Chondrocyte (in vitro differentiated cells): ENCODE data around the gene KLHL8. TPM values are rescaled to one million over a fixed set of nuclear protein-coding genes. Genes with fewer than 3 reads are reported as not detected.

Source experiments
- DNase-seq: peaks from one replicate; pipeline ENCODE4 v3.0.0; 2021; ENCODE audit warnings: mixed read lengths, low spot score
- H3K27ac Mint-ChIP-seq: one replicate; pipeline ENCODE4 v1.8.0; 2021; ENCODE audit warnings: mild to moderate bottlenecking, moderate library complexity, mixed read lengths; ENCODE audit not compliant: unreplicated experiment
- H3K27me3 Mint-ChIP-seq: 2 replicates; pipeline ENCODE4 v1.8.0; 2021; ENCODE audit warnings: low read depth, mixed read lengths
- H3K36me3 Mint-ChIP-seq: 2 replicates; pipeline ENCODE4 v1.8.0; 2021; ENCODE audit warnings: low read depth, mixed read lengths
- H3K4me1 Mint-ChIP-seq: 2 replicates; pipeline ENCODE4 v1.8.0; 2021; ENCODE audit warnings: low read depth, mild to moderate bottlenecking, mixed read lengths
- H3K4me3 Mint-ChIP-seq: one replicate; pipeline ENCODE4 v1.8.0; 2021; ENCODE audit warnings: mild to moderate bottlenecking, moderate library complexity, mixed read lengths; ENCODE audit not compliant: unreplicated experiment
- H3K9me3 Mint-ChIP-seq: 2 replicates; pipeline ENCODE4 v1.8.0; 2021; ENCODE audit warnings: low read depth, mixed read lengths
- total RNA-seq: library from RNA; stranded (reverse); gene quantifications from 3 replicates; pipeline ENCODE4 v1.2.1, GENCODE V29; 2021
- TF ChIP-seq, protein P1 (sequence below): fragments of 200-600 bp; sonication (generic); IDR thresholded peaks from 2 replicates; pipeline ENCODE4 v1.5.0; 2021; ENCODE audit warnings: antibody characterized with exemption, mild to moderate bottlenecking, moderate library complexity

The KLHL8 gene
- total RNA-seq, 1 donor from 2014 or later: 9.1 TPM

DNA sequence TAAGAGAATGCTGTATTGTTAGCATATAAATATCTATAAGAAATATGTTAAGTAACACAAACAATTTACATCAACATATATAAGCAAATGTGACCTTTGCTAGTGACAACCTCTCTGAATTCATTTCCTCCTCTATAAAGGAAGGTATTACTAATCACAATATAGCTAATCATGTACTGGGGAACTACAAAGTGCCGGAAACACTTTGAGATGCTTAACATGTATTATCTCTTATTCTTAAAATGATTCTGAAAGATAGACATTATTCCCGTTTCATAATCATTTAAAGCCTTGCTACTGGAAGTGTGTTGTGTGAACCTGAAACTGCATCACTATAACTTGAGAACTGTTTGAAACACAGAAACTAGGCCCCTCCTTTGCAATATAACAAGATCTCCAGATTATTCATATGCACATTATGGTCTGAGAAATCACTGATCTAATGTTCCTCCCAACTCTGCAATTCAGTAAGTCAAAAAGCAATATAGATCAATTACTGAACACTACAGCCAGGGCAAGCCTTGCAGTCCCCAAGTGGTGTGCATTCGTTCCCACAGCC, 54.0 kb downstream of the KLHL8 start:
- DNase-seq: no peak
- peaks cover 7% of the 10 kb centered on the region for H3K36me3 Mint-ChIP-seq
- H3K9me3 Mint-ChIP-seq: no peaks in the 10 kb centered on the region
- H3K27ac Mint-ChIP-seq: no peak overlapping the region
- no peaks in the 10 kb centered on the region for H3K27me3 Mint-ChIP-seq
- TF ChIP-seq, protein P1, sequence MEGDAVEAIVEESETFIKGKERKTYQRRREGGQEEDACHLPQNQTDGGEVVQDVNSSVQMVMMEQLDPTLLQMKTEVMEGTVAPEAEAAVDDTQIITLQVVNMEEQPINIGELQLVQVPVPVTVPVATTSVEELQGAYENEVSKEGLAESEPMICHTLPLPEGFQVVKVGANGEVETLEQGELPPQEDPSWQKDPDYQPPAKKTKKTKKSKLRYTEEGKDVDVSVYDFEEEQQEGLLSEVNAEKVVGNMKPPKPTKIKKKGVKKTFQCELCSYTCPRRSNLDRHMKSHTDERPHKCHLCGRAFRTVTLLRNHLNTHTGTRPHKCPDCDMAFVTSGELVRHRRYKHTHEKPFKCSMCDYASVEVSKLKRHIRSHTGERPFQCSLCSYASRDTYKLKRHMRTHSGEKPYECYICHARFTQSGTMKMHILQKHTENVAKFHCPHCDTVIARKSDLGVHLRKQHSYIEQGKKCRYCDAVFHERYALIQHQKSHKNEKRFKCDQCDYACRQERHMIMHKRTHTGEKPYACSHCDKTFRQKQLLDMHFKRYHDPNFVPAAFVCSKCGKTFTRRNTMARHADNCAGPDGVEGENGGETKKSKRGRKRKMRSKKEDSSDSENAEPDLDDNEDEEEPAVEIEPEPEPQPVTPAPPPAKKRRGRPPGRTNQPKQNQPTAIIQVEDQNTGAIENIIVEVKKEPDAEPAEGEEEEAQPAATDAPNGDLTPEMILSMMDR: no peak
- H3K4me1 Mint-ChIP-seq: no peaks in the 10 kb centered on the region
- H3K4me3 Mint-ChIP-seq: no peak overlapping the region

DNA sequence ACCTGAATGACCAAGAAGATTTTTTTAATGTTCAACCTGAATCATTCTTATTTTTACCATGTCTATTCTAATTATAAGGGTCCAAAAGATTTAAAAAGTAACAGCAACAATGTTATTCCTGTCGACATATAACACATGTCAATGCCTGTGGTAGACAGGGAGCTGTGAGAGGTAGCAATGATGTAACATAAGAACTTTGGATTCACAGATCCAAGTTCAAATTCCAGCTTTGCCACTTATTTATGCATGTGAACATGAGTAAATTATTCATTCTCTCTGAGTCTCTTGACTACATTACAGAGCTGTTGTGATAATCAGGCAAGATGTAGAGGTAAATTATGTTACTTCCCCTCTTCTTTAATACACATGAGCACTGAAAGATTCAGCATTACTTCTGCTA, 54.5 kb downstream of the KLHL8 start:
- Mint-ChIP-seq H3K9me3 (no peaks in the 10 kb centered on the region), H3K4me1 (no peaks in the 10 kb centered on the region), H3K27ac (no peak overlapping the region), H3K4me3 (no peak overlapping the region), H3K27me3 (no peaks in the 10 kb centered on the region), H3K36me3 (peaks cover 7% of the 10 kb centered on the region)
- DNase-seq: no peak
- TF ChIP-seq, protein P1: no peak

DNA sequence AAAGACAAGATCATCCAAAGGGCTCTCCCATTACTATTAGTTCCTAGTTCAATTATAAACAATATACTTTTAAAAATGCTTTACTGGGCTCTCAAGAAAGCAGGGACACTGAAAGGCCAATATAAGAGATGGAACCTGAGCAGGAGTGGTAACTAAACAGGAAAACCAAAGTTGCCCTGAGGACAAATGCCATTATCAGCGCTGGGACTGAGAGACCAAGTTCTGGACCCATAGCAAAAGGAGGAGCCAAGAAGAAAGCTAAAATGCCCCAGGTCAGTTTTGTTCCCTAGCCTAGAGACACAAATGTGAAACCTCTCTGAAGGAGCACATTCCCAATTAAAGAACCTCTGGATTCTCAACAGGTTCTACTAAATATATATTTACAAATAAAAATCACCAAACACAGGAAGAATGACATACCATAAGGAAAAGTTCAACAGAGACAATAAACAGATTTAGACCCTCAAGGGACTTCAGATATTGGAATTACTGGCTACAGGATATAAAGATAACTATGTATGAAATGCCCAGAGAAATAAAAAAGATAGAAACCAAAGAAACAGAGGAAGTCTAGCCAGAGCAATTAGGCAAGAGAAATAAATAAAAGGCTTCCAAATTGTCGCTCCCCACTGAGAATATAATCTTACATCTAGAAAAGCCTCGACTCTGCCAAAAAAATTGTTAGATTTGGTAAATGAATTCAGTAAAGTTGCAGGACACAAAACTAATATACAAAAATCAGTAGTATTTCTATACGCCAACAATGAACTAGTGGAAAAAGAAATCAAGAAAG, 67.1 kb downstream of the KLHL8 start:
- H3K27ac Mint-ChIP-seq: no peak overlapping the region
- H3K36me3 Mint-ChIP-seq: no peaks in the 10 kb centered on the region
- no peak for DNase-seq
- H3K4me1 Mint-ChIP-seq: peaks cover 11% of the 10 kb centered on the region
- no peaks in the 10 kb centered on the region for H3K27me3 Mint-ChIP-seq
- TF ChIP-seq, protein P1: no peak
- no peaks in the 10 kb centered on the region for H3K9me3 Mint-ChIP-seq
- no peak overlapping the region for H3K4me3 Mint-ChIP-seq

DNA sequence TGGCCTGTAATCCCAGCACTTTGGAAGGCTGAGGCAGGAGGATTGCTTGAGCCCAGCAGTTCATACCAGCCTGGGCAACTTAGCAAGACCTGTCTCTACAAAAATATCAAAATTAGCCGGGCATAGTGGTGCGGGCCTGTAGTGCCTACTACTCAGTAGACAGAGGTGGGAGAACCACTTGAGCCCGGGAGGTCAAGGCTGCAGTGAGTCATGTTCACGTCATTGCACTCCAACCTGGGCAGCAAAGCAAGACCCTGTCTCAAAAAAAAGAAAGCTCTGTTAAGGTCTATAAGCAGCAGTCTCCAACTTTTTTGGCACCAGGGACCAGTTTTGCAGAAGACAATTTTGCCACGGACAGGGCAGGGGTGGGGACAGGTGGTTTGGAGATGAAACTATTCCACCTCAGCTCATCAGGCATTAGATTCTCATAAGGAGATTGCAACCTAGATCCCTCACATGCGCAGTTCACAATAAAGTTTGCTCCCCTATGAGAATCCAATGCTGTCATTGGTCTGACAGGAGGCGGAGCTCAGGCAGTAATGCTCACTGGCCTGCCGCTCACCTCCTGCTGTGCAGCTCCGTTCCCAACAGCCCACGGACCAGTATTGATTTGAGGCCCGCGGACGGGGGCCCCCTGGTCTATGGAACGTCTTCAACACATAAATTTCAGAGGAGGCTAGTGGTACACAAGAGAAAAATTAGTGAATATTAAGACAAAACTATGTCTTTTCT, 67.9 kb downstream of the KLHL8 start:
- no peaks in the 10 kb centered on the region for H3K9me3 Mint-ChIP-seq
- no peak overlapping the region for H3K27ac Mint-ChIP-seq
- no peaks in the 10 kb centered on the region for H3K36me3 Mint-ChIP-seq
- no peaks in the 10 kb centered on the region for H3K27me3 Mint-ChIP-seq
- H3K4me3 Mint-ChIP-seq: no peak overlapping the region
- H3K4me1 Mint-ChIP-seq: peaks cover 11% of the 10 kb centered on the region
- DNase-seq: no peak
- TF ChIP-seq, protein P1: no peak

DNA sequence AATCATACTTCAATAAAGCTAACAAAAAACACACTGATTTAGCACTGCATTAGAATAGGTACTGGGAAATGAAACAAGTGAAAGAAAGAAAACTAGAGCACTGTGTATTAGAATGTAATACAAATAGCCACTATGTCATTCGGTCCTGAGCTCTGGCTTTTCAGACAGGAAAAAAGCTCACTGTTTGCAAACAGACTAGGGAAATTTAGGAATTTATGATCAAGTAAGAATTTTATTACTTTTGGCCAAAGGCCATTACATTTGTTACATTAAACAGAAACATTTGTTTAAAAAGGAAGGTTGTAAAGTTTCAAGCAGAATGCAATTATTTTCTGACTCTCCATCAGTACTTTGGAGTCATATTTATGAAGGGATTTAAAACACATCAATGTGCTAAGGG, 68.7 kb downstream of the KLHL8 start:
- Mint-ChIP-seq H3K4me3 (no peak overlapping the region), H3K9me3 (no peaks in the 10 kb centered on the region), H3K36me3 (no peaks in the 10 kb centered on the region), H3K4me1 (peaks cover 11% of the 10 kb centered on the region), H3K27me3 (no peaks in the 10 kb centered on the region), H3K27ac (no peak overlapping the region)
- TF ChIP-seq, protein P1: no peak
- no peak for DNase-seq
